AG04450 (cell line): ENCODE results near the gene GLI1. TPM values are rescaled to one million over a fixed set of nuclear protein-coding genes. Genes with fewer than 3 reads are reported as not detected.

Experiments
- CTCF ChIA-PET: fragments of 300-600, 350-600 bp; formaldehyde crosslinking; extraction: SDS; loops from one replicate; lab custom pipeline; 2022; ENCODE audit warnings: antibody characterized with exemption, inconsistent platforms; lab: Charles Lee
- POLR2A ChIA-PET: fragments of 350-600 bp; formaldehyde crosslinking; extraction: SDS; loops from one replicate; lab custom pipeline; 2021; ENCODE audit warnings: antibody characterized with exemption, inconsistent platforms; lab: Yijun Ruan, JAX
- DNase-seq: peaks from one replicate; pipeline ENCODE4 v3.0.0-alpha.2; 2011; ENCODE audit warnings: low read depth, low spot score
- H3K27ac ChIP-seq: one replicate; pipeline ENCODE4 v1.5.1; 2012; ENCODE audit warnings: low read depth, low read length, control low read depth
- H3K27me3 ChIP-seq: one replicate; pipeline ENCODE4 v1.6.0; 2012; ENCODE audit warnings: low read length; ENCODE audit not compliant: control insufficient read depth, insufficient read depth
- H3K4me3 ChIP-seq: 2 replicates; pipeline ENCODE4 v1.5.1; 2011; ENCODE audit warnings: mild to moderate bottlenecking, low read depth, low read length, control low read depth
- H3K9me3 ChIP-seq: 2 replicates; pipeline ENCODE4 v1.5.1; 2012; ENCODE audit warnings: low read length; ENCODE audit not compliant: control insufficient read depth, insufficient read depth
- CTCF ChIP-seq: IDR thresholded peaks from 2 replicates; pipeline ENCODE4 v1.5.1; 2011; ENCODE audit warnings: low read depth, low read length, control low read depth, inconsistent platforms
- polyA plus RNA-seq: library from polyadenylated mRNA; depleted of rRNA; stranded (reverse); fragments of >200 nt; gene quantifications from 2 replicates; pipeline ENCODE4 v1.2.3, GENCODE V29; 2011

The GLI1 gene
- polyA plus RNA-seq, 1 experiment = 8.3 TPM

GRCh38 chr12:57474430-57474829, 14.8 kb downstream of the GLI1 start:
- DNase-seq = no peak
- Histone ChIP-seq H3K27ac (no peak overlapping the region), H3K27me3 (peaks cover 42% of the 10 kb centered on the region), H3K9me3 (no peaks in the 10 kb centered on the region; the same call in 1 of the 2 replicates), H3K4me3 (no peak overlapping the region)
- POLR2A ChIA-PET = no interaction called here
- no peak for TF ChIP-seq CTCF
- CTCF ChIA-PET = interaction anchor here (1.9 to 2.7 kb wide), 2 partner anchors 11 to 15 kb away, joined by 9 to 14 read pairs; partner anchors contain the start of gene GLI1

GRCh38 chr12:57474862-57475261, 15.3 kb downstream of the GLI1 start:
- ChIA-PET CTCF (interaction anchor here (1.9 to 2.7 kb wide), 2 partner anchors 12 to 16 kb away, joined by 9 to 14 read pairs; partner anchors contain the start of gene GLI1), POLR2A (interaction anchor here (0.9 kb wide), 1 partner anchor 45 kb away, joined by 4 read pairs; the partner anchor contains the start of gene DDIT3)
- DNase-seq = no peak
- no peak overlapping the region for H3K4me3 ChIP-seq
- H3K9me3 ChIP-seq = no peaks in the 10 kb centered on the region; the same call in 1 of the 2 replicates
- H3K27me3 ChIP-seq = peaks cover 42% of the 10 kb centered on the region
- TF ChIP-seq CTCF = no peak
- no peak overlapping the region for H3K27ac ChIP-seq

- Histone ChIP-seq H3K27ac (no peak overlapping the region), H3K4me3 (peak overlapping the region; percentile 36), H3K9me3 (no peaks in the 10 kb centered on the region; the same call in 1 of the 2 replicates), H3K27me3 (peaks cover 42% of the 10 kb centered on the region)
- no peak for TF ChIP-seq CTCF
- DNase-seq = no peak
- POLR2A ChIA-PET = interaction anchor here (0.6 to 0.9 kb wide), 2 partner anchors 44 to 363 kb away, joined by 4 to 5 read pairs; partner anchors contain the start of gene DDIT3
- CTCF ChIA-PET = interaction anchor here (0.6 to 2.7 kb wide), 3 partner anchors 13 to 42 kb away, joined by 6 to 14 read pairs (median 9); partner anchors contain the start of gene GLI1
These were observed 15.9 kb downstream of the GLI1 start for GRCh38 chr12:57475271-57476161.

GRCh38 chr12:57476162-57476992, 16.8 kb downstream of the GLI1 start:
- TF ChIP-seq CTCF = peak; percentile 25
- no peak for DNase-seq
- Histone ChIP-seq H3K27me3 (peaks cover 44% of the 10 kb centered on the region), H3K27ac (no peak overlapping the region), H3K9me3 (no peaks in the 10 kb centered on the region; the same call in 1 of the 2 replicates), H3K4me3 (peak overlapping the region; percentile 36)
- POLR2A ChIA-PET = no interaction called here
- CTCF ChIA-PET = interaction anchor here (1.3 kb wide), 1 partner anchor 17 kb away, joined by 5 read pairs; the partner anchor contains the start of gene GLI1
